CD4-positive, alpha-beta T cell (primary cell): ENCODE data around the gene EXOSC6. TPM values are rescaled to one million over a fixed set of nuclear protein-coding genes. Genes with fewer than 3 reads are reported as not detected.
"Not testable (repeated sequence)": the region's sequence is repeated elsewhere in the genome, so short reads cannot be mapped to it uniquely, and the experiment has no call there.

Experiments
- ATAC-seq: fragments of 200-7000 bp; cut with Tn5 transposase; one replicate; pipeline ENCODE4 v1.10.0; 2022; ENCODE audit warnings: mild to moderate bottlenecking; ENCODE audit not compliant: poor library complexity
- CTCF ChIA-PET: fragments of 350-600 bp; sonication (Branson Sonifier 250); formaldehyde crosslinking; loops from one replicate; lab custom pipeline; 2021; ENCODE audit warnings: antibody characterized with exemption, inconsistent platforms; lab: Charles Lee
- POLR2A ChIA-PET: fragments of 350-600 bp; sonication (Branson Sonifier 250); formaldehyde crosslinking; loops from one replicate; lab custom pipeline; 2021; ENCODE audit warnings: antibody characterized with exemption, inconsistent platforms; lab: Charles Lee
- DNase-seq, 14 experiments: peaks; one replicate each; pipeline ENCODE4 v3.0.0-alpha.2; 2013 to 2020; ENCODE audit warnings: mixed read lengths in 2 of 14
- H3K27ac ChIP-seq, 2 donors: one replicate each; pipeline versions ENCODE4 v1.5.1 to v1.7.0; 2013; ENCODE audit warnings: low read length in 2 of 2, low read depth in 1 of 2, mild to moderate bottlenecking in 1 of 2
- H3K27me3 ChIP-seq, 2 experiments: 1 replicate in 1 of 2; 2 replicates in 1 of 2; pipeline versions ENCODE4 v1.6.1 to v1.7.0; 2013; ENCODE audit warnings: low read length in 2 of 2, control low read depth in 1 of 2, mild to moderate bottlenecking in 1 of 2, moderate library complexity in 1 of 2; ENCODE audit not compliant: insufficient read depth in 2 of 2, control insufficient read depth in 1 of 2
- H3K36me3 ChIP-seq: one replicate; pipeline ENCODE4 v1.6.1; 2013; ENCODE audit warnings: low read length, control low read depth; ENCODE audit not compliant: insufficient read depth
- H3K4me1 ChIP-seq: one replicate; pipeline ENCODE4 v1.6.1; 2013; ENCODE audit warnings: low read length, control low read depth; ENCODE audit not compliant: insufficient read depth
- H3K4me3 ChIP-seq: one replicate; pipeline ENCODE4 v1.5.1; 2013; ENCODE audit warnings: mild to moderate bottlenecking, low read length, moderate library complexity
- H3K9me3 ChIP-seq, 2 experiments: 1 replicate in 1 of 2; 2 replicates in 1 of 2; pipeline versions ENCODE4 v1.6.1 to v1.7.0; 2013; ENCODE audit warnings: low read length in 2 of 2, mild to moderate bottlenecking in 2 of 2, control low read depth in 1 of 2, moderate library complexity in 1 of 2; ENCODE audit not compliant: control insufficient read depth in 1 of 2, insufficient read depth in 1 of 2
- H3K27ac Mint-ChIP-seq: one replicate; pipeline ENCODE4 v1.8.0; 2020; ENCODE audit warnings: mixed read lengths
- H3K27me3 Mint-ChIP-seq: one replicate; pipeline ENCODE4 v1.8.0; 2021; ENCODE audit warnings: mixed read lengths
- H3K36me3 Mint-ChIP-seq: one replicate; pipeline ENCODE4 v1.8.0; 2021; ENCODE audit warnings: low read depth, mixed read lengths
- H3K4me1 Mint-ChIP-seq: one replicate; pipeline ENCODE4 v1.8.0; 2021; ENCODE audit warnings: low read depth, mixed read lengths
- H3K4me3 Mint-ChIP-seq: one replicate; pipeline ENCODE4 v1.8.0; 2020; ENCODE audit warnings: mild to moderate bottlenecking, mixed read lengths
- H3K9me3 Mint-ChIP-seq: one replicate; pipeline ENCODE4 v1.8.0; 2020; ENCODE audit warnings: mixed read lengths
- intact Hi-C, 2 experiments: fragments of 100-400 bp; cut with DNase I in 1 of 2; cut with micrococcal nuclease in 1 of 2; formaldehyde crosslinking; loops; one replicate each; pipeline versions ENCODE4 v1.15.1 to v1.9.0; 2023 to 2025; cut with DNase I, micrococcal nuclease
- total RNA-seq, 174 experiments: library from RNA in 2 of 174; stranded (reverse) in 2 of 174; gene quantifications; one replicate each; pipeline ENCODE4 v1.2.3 and lab custom pipeline; 2021 to 2026

EXOSC6 gene
- total RNA-seq, 2 experiments from 2014 or later, result 27.8 to 28.2 TPM

DNA sequence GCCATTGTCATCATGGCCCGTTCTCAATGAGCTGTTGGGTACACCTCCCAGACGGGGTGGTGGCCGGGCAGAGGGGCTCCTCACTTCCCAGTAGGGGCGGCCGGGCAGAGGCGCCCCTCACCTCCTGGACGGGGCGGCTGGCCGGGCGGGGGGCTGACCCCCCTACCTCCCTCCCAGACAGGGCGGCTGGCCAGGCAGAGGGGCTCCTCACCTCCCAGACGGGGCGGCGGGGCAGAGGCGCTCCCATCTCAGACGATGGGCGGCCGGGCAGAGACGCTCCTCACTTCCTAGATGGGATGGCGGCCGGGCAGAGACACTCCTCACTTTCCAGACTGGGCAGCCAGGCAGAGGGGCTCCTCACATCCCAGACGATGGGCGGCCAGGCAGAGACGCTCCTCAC lies 27.1 kb downstream of the EXOSC6 start:
- H3K4me1 ChIP-seq, H3K27me3 Mint-ChIP-seq, POLR2A ChIA-PET, intact Hi-C loops, H3K4me1 Mint-ChIP-seq, ATAC-seq, H3K9me3 Mint-ChIP-seq, H3K27ac ChIP-seq, CTCF ChIA-PET, H3K4me3 Mint-ChIP-seq, H3K27ac Mint-ChIP-seq, H3K4me3 ChIP-seq, H3K27me3 ChIP-seq, H3K9me3 ChIP-seq, DNase-seq: not testable (repeated sequence)
- H3K36me3 Mint-ChIP-seq, result peaks cover 70% of the 10 kb centered on the region
- peaks cover 18% of the 10 kb centered on the region for H3K36me3 ChIP-seq

DNA sequence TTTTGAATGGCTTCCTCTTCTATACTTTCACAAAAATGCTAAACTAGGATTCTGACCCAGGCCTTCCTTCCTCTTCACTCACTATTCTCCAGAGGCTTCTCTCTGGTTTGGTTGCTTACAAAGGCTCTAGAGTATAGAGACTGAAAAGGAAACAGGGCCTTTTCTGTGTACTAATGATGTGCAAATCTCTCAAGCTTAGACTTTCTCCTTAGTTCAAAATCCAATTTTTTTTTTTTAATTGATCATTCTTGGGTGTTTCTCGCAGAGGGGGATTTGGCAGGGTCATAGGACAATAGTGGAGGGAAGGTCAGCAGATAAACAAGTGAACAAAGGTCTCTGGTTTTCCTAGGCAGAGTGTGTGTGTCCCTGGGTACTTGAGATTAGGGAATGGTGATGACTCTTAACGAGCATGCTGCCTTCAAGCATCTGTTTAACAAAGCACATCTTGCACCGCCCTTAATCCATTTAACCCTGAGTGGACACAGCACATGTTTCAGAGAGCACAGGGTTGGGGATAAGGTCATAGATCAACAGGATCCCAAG lies 27.7 kb downstream of the EXOSC6 start:
- H3K9me3 Mint-ChIP-seq, H3K4me3 ChIP-seq, H3K27ac Mint-ChIP-seq, H3K9me3 ChIP-seq, H3K27me3 ChIP-seq, H3K4me1 Mint-ChIP-seq, H3K4me1 ChIP-seq, H3K27ac ChIP-seq, DNase-seq, H3K4me3 Mint-ChIP-seq, H3K27me3 Mint-ChIP-seq, ATAC-seq, intact Hi-C loops, CTCF ChIA-PET, POLR2A ChIA-PET: not testable (repeated sequence)
- peaks cover 73% of the 10 kb centered on the region for H3K36me3 Mint-ChIP-seq
- peaks cover 21% of the 10 kb centered on the region for H3K36me3 ChIP-seq

DNA sequence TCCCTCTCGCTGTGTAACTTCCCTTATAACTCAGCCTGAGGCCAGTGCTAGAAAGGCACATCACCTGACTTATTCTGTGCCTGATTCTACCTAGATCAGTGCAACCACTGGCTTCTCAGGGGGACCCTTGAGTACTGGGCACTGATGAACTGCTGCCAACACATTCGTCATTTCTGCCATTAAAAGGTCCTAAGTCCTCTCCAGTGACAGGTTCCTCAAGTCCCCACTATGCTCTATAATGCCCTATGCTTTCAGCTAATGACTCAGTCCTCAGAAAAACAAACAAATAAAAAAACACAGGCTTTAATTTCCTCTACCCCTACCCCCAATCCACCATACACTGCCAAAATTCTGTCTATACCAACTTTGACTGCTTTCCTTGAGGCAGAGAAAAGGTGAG lies 28.5 kb downstream of the EXOSC6 start:
- intact Hi-C loops, DNase-seq, ATAC-seq, H3K27me3 Mint-ChIP-seq, H3K27me3 ChIP-seq, CTCF ChIA-PET, POLR2A ChIA-PET, H3K9me3 Mint-ChIP-seq, H3K9me3 ChIP-seq, H3K4me3 Mint-ChIP-seq, H3K27ac ChIP-seq, H3K4me1 ChIP-seq, H3K4me1 Mint-ChIP-seq, H3K4me3 ChIP-seq: not testable (repeated sequence)
- Mint-ChIP-seq H3K36me3 (peaks cover 69% of the 10 kb centered on the region), H3K27ac (peak overlapping the region; percentile 30)
- H3K36me3 ChIP-seq, result peaks cover 18% of the 10 kb centered on the region

DNA sequence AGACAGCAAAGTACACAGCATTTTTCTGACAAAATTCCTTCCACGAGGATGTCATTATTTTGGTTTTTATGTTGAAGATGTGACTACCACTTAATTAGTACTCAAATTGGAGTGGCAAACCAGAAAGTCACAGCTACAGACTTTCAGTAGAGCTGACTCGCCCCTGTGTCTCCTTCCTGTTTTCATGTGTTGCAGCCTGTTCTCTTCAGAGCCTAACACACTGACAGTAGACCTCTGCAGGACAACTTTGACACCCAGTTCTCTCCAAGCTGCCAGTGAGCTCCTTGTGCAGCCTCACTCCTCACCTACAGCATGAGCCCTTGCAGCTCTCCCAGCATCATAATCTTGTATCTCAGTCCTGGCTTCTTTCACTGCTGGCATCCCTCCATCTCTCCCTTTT lies 29.2 kb downstream of the EXOSC6 start:
- intact Hi-C loops, H3K27me3 Mint-ChIP-seq, H3K27me3 ChIP-seq, H3K9me3 Mint-ChIP-seq, H3K27ac ChIP-seq, H3K27ac Mint-ChIP-seq, H3K9me3 ChIP-seq, CTCF ChIA-PET, POLR2A ChIA-PET, H3K4me1 Mint-ChIP-seq, ATAC-seq, DNase-seq, H3K4me3 ChIP-seq, H3K4me3 Mint-ChIP-seq, H3K4me1 ChIP-seq: not testable (repeated sequence)
- H3K36me3 Mint-ChIP-seq, result peaks cover 64% of the 10 kb centered on the region
- peaks cover 16% of the 10 kb centered on the region for H3K36me3 ChIP-seq

DNA sequence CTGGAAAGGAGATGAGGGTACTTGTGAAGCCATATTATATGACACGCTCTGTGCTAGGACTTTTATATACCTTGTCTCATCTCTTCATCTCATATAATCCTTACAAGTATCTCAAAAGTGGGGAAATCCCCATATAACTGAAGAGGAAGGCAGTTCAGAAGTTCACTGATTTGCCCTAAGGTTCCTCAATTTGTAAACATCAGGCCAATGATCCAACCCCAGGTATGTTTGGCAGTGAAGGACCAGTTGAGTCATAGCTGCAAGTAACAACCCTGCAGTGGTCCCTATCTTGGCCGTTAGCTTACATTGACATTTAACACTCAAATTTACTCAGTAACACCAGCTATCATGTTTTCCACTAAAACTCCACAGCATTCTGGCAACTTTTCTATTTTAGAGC lies 33.2 kb downstream of the EXOSC6 start:
- H3K9me3 ChIP-seq, H3K4me1 Mint-ChIP-seq, DNase-seq, H3K27ac ChIP-seq, CTCF ChIA-PET, H3K4me1 ChIP-seq, H3K27ac Mint-ChIP-seq, intact Hi-C loops, H3K4me3 ChIP-seq, H3K9me3 Mint-ChIP-seq, H3K27me3 ChIP-seq, ATAC-seq, H3K4me3 Mint-ChIP-seq, POLR2A ChIA-PET, H3K27me3 Mint-ChIP-seq, H3K36me3 ChIP-seq: not testable (repeated sequence)
- peaks cover 53% of the 10 kb centered on the region for H3K36me3 Mint-ChIP-seq

DNA sequence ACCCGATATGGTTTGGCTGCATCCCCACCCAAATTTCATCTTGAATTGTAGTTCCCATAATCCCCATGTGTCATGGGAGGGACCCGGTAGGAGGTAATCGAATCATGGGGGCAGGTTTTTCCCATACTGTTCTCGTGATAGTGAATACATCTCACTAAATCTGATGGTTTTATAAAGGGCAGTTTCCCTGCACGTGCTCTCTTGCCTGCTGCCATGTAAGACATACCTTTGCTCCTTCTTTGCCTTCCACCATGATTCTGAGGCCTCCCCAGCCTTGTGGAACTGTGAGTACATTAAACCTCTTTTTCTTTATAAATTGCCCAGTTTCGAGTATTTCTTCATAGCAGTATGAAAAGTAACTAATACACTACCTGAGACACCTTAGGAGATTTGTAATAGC lies 45.4 kb downstream of the EXOSC6 start:
- ATAC-seq, H3K27ac Mint-ChIP-seq, POLR2A ChIA-PET: not testable (repeated sequence)

DNA sequence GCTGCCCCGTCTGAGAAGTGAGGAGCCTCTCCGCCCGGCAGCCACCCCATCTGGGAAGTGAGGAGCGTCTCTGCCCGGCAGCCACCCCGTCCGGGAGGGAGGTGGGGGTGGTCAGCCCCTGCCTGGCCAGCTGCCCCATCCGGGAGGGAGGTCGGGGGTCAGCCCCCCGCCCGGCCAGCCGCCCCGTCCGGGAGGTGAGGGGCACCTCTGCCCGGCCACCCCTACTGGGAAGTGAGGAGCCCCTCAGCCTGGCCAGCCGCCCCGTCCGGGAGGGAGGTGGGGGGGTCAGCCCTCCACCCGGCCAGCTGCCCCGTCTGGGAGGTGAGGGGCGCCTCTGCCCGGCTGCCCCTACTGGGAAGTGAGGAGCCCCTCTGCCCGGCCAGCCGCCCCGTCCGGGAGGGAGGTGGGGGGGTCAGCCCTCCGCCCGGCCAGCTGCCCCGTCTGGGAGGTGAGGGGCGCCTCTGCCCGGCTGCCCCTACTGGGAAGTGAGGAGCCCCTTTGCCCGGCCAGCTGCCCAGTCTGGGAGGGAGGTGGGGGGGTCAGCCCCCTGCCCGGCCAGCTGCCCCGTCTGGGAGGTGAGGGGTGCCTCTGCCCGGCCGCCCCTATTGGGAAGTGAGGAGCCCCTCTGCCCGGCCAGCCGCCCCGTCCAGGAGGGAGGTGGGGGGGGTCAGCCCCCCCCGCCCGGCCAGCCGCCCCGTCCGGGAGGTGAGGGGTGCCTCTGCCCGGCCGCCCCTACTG lies 46.9 kb downstream of the EXOSC6 start:
- CTCF ChIA-PET, intact Hi-C loops, POLR2A ChIA-PET: not testable (repeated sequence)

More for the DNA sequence above, 45.4 kb downstream of the EXOSC6 start:
- H3K36me3 ChIP-seq, intact Hi-C loops, H3K4me3 ChIP-seq, H3K9me3 ChIP-seq, H3K27me3 ChIP-seq, DNase-seq, H3K27me3 Mint-ChIP-seq, H3K27ac ChIP-seq, H3K4me3 Mint-ChIP-seq, CTCF ChIA-PET, H3K4me1 Mint-ChIP-seq, H3K9me3 Mint-ChIP-seq, H3K4me1 ChIP-seq: not testable (repeated sequence)
- H3K36me3 Mint-ChIP-seq, result peaks cover 37% of the 10 kb centered on the region

More for the DNA sequence above, 46.9 kb downstream of the EXOSC6 start:
- not testable (repeated sequence) for H3K27me3 Mint-ChIP-seq, H3K4me1 ChIP-seq, H3K4me1 Mint-ChIP-seq, DNase-seq, H3K27me3 ChIP-seq, H3K27ac ChIP-seq, H3K9me3 ChIP-seq, H3K9me3 Mint-ChIP-seq, ATAC-seq, H3K4me3 ChIP-seq, H3K4me3 Mint-ChIP-seq, H3K27ac Mint-ChIP-seq, H3K36me3 ChIP-seq
- peaks cover 25% of the 10 kb centered on the region for H3K36me3 Mint-ChIP-seq
